PC-3 (cell line): ENCODE results near the gene LRSAM1. TPM values are rescaled to one million over a fixed set of nuclear protein-coding genes. Genes with fewer than 3 reads are reported as not detected.

Experiments
- ATAC-seq: fragments of 200-7000 bp; cut with Tn5 transposase; 2 replicates; pipeline ENCODE4 v1.9.1; 2020; ENCODE audit warnings: mild to moderate bottlenecking, moderate library complexity
- BruUV-seq: library from RNA; stranded (reverse); fragments of 400-500 nt; replicated peaks from 2 replicates; lab custom pipeline; 2021; lab: Mats Ljungman, UMichigan
- CTCF ChIA-PET: fragments of 300-600 bp; sonication (Branson Sonifier 250); formaldehyde crosslinking; loops from one replicate; lab custom pipeline; 2022; ENCODE audit warnings: antibody characterized with exemption; lab: Charles Lee
- POLR2A ChIA-PET: fragments of 300-600 bp; sonication (Branson Sonifier 250); formaldehyde crosslinking; loops from one replicate; lab custom pipeline; 2022; ENCODE audit warnings: antibody characterized with exemption; ENCODE audit not compliant: unreplicated experiment; lab: Charles Lee
- DNase-seq: peaks from one replicate; pipeline ENCODE4 v3.0.0-alpha.2; 2015
- H2AFZ ChIP-seq: fragments of 300-600 bp; sonication (generic); 2 replicates; pipeline ENCODE4 v1.6.0; 2016; ENCODE audit warnings: antibody characterized with exemption, low read length
- H3F3A ChIP-seq: fragments of 300-600 bp; sonication (generic); one replicate; pipeline ENCODE4 v1.6.0; 2017; ENCODE audit warnings: antibody characterized with exemption, low read length, control low read depth, mild to moderate bottlenecking; ENCODE audit not compliant: unreplicated experiment
- H3K27ac ChIP-seq: fragments of 300-600 bp; sonication (generic); 2 replicates; pipeline ENCODE4 v1.5.1; 2016; ENCODE audit warnings: mild to moderate bottlenecking, low read length
- H3K27me3 ChIP-seq: fragments of 300-600 bp; sonication (generic); 2 replicates; pipeline ENCODE4 v1.6.1; 2016; ENCODE audit warnings: low read length, mixed read lengths
- H3K36me3 ChIP-seq: fragments of 300-600 bp; sonication (generic); 2 replicates; pipeline ENCODE4 v1.6.1; 2016; ENCODE audit warnings: low read depth, mixed run types, low read length, mixed read lengths
- H3K4me1 ChIP-seq: fragments of 300-600 bp; sonication (generic); 2 replicates; pipeline ENCODE4 v1.5.1; 2016; ENCODE audit warnings: low read length; ENCODE audit not compliant: insufficient read depth
- H3K4me2 ChIP-seq: fragments of 300-600 bp; sonication (generic); 2 replicates; pipeline ENCODE4 v1.6.0; 2016; ENCODE audit warnings: low read length
- H3K4me3 ChIP-seq: fragments of 300-600 bp; sonication (generic); 2 replicates; pipeline ENCODE4 v1.5.1; 2016; ENCODE audit warnings: mild to moderate bottlenecking, low read length, mixed read lengths
- H3K79me2 ChIP-seq: fragments of 300-600 bp; sonication (generic); 2 replicates; pipeline ENCODE4 v1.6.1; 2017; ENCODE audit warnings: low read length, mixed read lengths
- H3K9ac ChIP-seq: fragments of 300-600 bp; sonication (generic); 2 replicates; pipeline ENCODE4 v1.6.0; 2016; ENCODE audit warnings: mild to moderate bottlenecking, low read length
- H3K9me2 ChIP-seq: fragments of 300-600 bp; sonication (generic); replicated peaks from 2 replicates; pipeline ENCODE4 v1.6.1; 2016; ENCODE audit warnings: mixed run types, low read length, mixed read lengths
- H3K9me3 ChIP-seq: fragments of 300-600 bp; sonication (generic); 2 replicates; pipeline ENCODE4 v1.6.1; 2016; ENCODE audit warnings: low read length, mixed read lengths
- H4K20me1 ChIP-seq: fragments of 300-600 bp; sonication (generic); 2 replicates; pipeline ENCODE4 v1.6.1; 2016; ENCODE audit warnings: low read length, mixed read lengths
- EZH2 ChIP-seq: fragments of 300-600 bp; sonication (generic); IDR thresholded peaks from one replicate; pipeline ENCODE4 v1.6.1; 2017; ENCODE audit warnings: antibody characterized with exemption, mild to moderate bottlenecking, low read length; ENCODE audit not compliant: unreplicated experiment
- EZH2phosphoT487 ChIP-seq: fragments of 300-600 bp; sonication (generic); IDR thresholded peaks from 2 replicates; pipeline ENCODE4 v1.6.1; 2018; ENCODE audit warnings: mild to moderate bottlenecking, antibody characterized with exemption, low read length, borderline replicate concordance
- intact Hi-C: fragments of 100-400 bp; cut with micrococcal nuclease; formaldehyde crosslinking; loops from 2 replicates; pipeline ENCODE4 v1.9.0; 2023
- total RNA-seq: library from RNA; depleted of rRNA; stranded (reverse); fragments of >200 nt; gene quantifications from 2 replicates; pipeline ENCODE4 v1.2.3, GENCODE V29; 2014
- TF ChIP-seq, protein P1 (sequence below): fragments of 300-600 bp; sonication (generic); conservative IDR thresholded peaks from 2 replicates; pipeline ENCODE4 v1.5.1; 2017; ENCODE audit warnings: antibody characterized with exemption, low read depth, mild to moderate bottlenecking, low read length

Gene LRSAM1
- total RNA-seq, 1 experiment from 2014 or later = 9.6 TPM

DNA sequence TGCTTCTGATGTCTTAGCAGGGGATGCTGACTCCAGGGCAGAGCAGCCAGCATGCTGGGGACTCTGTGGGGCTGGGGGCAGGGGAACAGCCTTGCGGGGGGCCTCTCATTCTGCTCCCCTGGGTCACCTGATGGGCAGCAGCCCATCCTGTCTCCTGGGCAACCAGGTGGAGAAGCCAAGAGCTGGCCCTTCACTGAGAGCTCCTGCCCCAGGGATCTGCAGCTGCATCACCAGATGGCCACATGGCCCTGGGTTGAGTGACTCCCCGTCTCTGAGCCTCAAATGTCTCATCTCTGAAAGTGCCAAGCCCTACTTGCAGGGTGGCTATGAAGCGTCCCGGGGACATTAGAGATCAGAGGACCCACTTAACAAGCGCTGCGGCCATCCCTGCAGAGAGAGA, 49.1 kb downstream of the LRSAM1 start:
- no peak overlapping the region for H2AFZ ChIP-seq
- no peak for DNase-seq
- no peaks in the 10 kb centered on the region for H4K20me1 ChIP-seq
- H3K9ac ChIP-seq = no peak overlapping the region
- ATAC-seq = no peak
- no peaks in the 10 kb centered on the region for H3F3A ChIP-seq
- no peaks in the 10 kb centered on the region for H3K79me2 ChIP-seq
- peaks cover 4% of the 10 kb centered on the region; the same call in 1 of the 2 replicates for H3K36me3 ChIP-seq
- no peaks in the 10 kb centered on the region for H3K9me2 ChIP-seq
- CTCF ChIA-PET = no interaction called here
- H3K9me3 ChIP-seq = no peaks in the 10 kb centered on the region
- intact Hi-C loops = no loop called here
- TF ChIP-seq EZH2phosphoT487 = no peak
- no peak for TF ChIP-seq EZH2
- TF ChIP-seq, protein P1, sequence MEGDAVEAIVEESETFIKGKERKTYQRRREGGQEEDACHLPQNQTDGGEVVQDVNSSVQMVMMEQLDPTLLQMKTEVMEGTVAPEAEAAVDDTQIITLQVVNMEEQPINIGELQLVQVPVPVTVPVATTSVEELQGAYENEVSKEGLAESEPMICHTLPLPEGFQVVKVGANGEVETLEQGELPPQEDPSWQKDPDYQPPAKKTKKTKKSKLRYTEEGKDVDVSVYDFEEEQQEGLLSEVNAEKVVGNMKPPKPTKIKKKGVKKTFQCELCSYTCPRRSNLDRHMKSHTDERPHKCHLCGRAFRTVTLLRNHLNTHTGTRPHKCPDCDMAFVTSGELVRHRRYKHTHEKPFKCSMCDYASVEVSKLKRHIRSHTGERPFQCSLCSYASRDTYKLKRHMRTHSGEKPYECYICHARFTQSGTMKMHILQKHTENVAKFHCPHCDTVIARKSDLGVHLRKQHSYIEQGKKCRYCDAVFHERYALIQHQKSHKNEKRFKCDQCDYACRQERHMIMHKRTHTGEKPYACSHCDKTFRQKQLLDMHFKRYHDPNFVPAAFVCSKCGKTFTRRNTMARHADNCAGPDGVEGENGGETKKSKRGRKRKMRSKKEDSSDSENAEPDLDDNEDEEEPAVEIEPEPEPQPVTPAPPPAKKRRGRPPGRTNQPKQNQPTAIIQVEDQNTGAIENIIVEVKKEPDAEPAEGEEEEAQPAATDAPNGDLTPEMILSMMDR = no peak
- H3K4me3 ChIP-seq = no peak overlapping the region
- no peaks in the 10 kb centered on the region for H3K27me3 ChIP-seq
- H3K4me2 ChIP-seq = no peak overlapping the region
- no TSS peak for BruUV-seq
- H3K4me1 ChIP-seq = peaks cover 16% of the 10 kb centered on the region
- POLR2A ChIA-PET = no interaction called here
- no peak overlapping the region for H3K27ac ChIP-seq

DNA sequence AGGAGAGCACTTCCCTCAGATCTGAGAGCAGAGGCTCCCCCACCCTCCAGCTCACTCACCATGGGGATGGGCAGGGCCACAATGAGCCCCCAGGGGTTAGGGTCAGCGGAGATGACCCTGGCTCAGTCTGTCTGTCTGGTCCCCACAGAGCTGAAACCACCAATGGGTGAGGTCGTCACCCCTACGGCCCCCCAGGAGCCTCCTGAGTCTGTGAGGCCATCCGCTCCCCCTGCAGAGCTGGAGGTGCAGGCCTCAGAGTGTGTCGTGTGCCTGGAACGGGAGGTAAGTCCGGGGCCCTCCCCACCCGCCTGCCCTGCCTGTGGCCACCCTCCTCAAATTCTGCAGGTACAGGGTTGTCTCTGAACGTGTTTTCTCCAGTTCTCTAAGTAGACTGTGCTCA, 49.6 kb downstream of the LRSAM1 start:
- Histone ChIP-seq H3K79me2 (no peaks in the 10 kb centered on the region), H2AFZ (no peak overlapping the region), H3K9me3 (no peaks in the 10 kb centered on the region), H3K4me1 (peaks cover 12% of the 10 kb centered on the region), H3K4me2 (no peak overlapping the region), H3K9me2 (no peaks in the 10 kb centered on the region), H3K36me3 (peaks cover 4% of the 10 kb centered on the region; the same call in 1 of the 2 replicates), H3K4me3 (no peak overlapping the region), H3K9ac (no peak overlapping the region), H3K27ac (no peak overlapping the region), H3K27me3 (no peaks in the 10 kb centered on the region), H4K20me1 (no peaks in the 10 kb centered on the region), H3F3A (no peaks in the 10 kb centered on the region)
- ChIA-PET POLR2A (no interaction called here), CTCF (no interaction called here)
- no peak for ATAC-seq
- TF ChIP-seq, protein P1 = no peak
- TF ChIP-seq EZH2 = no peak
- TF ChIP-seq EZH2phosphoT487 = no peak
- intact Hi-C loops = no loop called here
- BruUV-seq = no TSS peak
- DNase-seq = no peak

DNA sequence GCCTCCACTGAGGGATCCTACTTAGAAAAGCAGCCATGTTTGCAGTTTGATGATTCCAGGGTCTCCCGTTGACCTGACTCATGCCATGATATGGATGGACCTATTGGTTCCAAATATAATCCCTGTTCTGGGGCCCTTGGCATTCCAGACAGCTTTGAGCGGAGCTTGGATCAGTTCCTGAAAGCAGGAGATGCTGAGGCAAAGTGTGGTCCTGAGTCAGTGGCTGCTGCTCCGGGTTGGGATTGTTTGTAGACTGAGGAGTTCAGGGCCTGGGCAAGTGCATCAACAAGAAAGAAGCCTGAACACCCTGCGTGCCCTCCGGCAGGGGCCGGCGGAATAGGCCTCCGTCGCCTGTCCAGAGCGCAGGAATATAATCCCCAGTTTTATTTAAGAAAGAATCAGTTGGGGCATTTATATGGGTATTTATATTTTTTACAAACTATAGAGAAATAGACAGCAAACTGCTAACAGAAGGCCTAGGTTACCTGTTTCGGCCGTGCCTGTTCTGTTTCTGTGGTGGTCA, 50.6 kb downstream of the LRSAM1 start:
- H3F3A ChIP-seq = no peaks in the 10 kb centered on the region
- BruUV-seq = no TSS peak

More for the DNA sequence above, 50.6 kb downstream of the LRSAM1 start:
- Histone ChIP-seq H3K27ac (no peak overlapping the region), H4K20me1 (no peaks in the 10 kb centered on the region), H3K9me3 (no peaks in the 10 kb centered on the region), H3K79me2 (no peaks in the 10 kb centered on the region), H3K9ac (no peak overlapping the region), H3K4me3 (no peak overlapping the region), H3K9me2 (no peaks in the 10 kb centered on the region), H3K4me2 (no peak overlapping the region), H2AFZ (no peak overlapping the region), H3K4me1 (peaks cover 10% of the 10 kb centered on the region), H3K36me3 (peaks cover 4% of the 10 kb centered on the region; the same call in 1 of the 2 replicates), H3K27me3 (no peaks in the 10 kb centered on the region)
- no peak for TF ChIP-seq EZH2phosphoT487
- no peak for TF ChIP-seq EZH2
- TF ChIP-seq, protein P1 = no peak
- intact Hi-C loops = no loop called here
- POLR2A ChIA-PET = no interaction called here
- DNase-seq (no peak), ATAC-seq (no peak)
- CTCF ChIA-PET = no interaction called here
